Fibroblast of lung (primary cell): Measurements from ENCODE around the gene DLG2. TPM values are rescaled to one million over a fixed set of nuclear protein-coding genes. Genes with fewer than 3 reads are reported as not detected.

Source experiments
- DNase-seq, 2 donors: peaks; one replicate each; pipeline versions ENCODE4 v3.0.0 to v3.0.0-alpha.2; 2010; ENCODE audit warnings: low read depth in 2 of 2
- H2AFZ ChIP-seq: 2 replicates; pipeline ENCODE4 v1.5.1; 2012; ENCODE audit warnings: low read length, control low read depth, inconsistent platforms
- H3K27ac ChIP-seq: 2 replicates; pipeline ENCODE4 v1.5.1; 2011; ENCODE audit warnings: low read length, control low read depth; ENCODE audit not compliant: insufficient read depth
- H3K27me3 ChIP-seq: 2 replicates; pipeline ENCODE4 v1.5.1; 2011; ENCODE audit warnings: mild to moderate bottlenecking, low read length; ENCODE audit not compliant: control insufficient read depth, insufficient read depth
- H3K36me3 ChIP-seq: 2 replicates; pipeline ENCODE4 v1.5.1; 2011; ENCODE audit warnings: low read length; ENCODE audit not compliant: control insufficient read depth, insufficient read depth
- H3K4me1 ChIP-seq: 2 replicates; pipeline ENCODE4 v1.5.1; 2011; ENCODE audit warnings: low read length; ENCODE audit not compliant: control insufficient read depth, insufficient read depth; ENCODE audit errors: extremely low read depth
- H3K4me2 ChIP-seq: 2 replicates; pipeline ENCODE4 v1.5.1; 2011; ENCODE audit warnings: low read length, control low read depth; ENCODE audit not compliant: insufficient read depth; ENCODE audit errors: extremely low read depth
- H3K4me3 ChIP-seq, 4 experiments: fragments of 200-600 bp in 1 of 4; sonication (generic) in 1 of 4; replicated peaks in 1 of 4; 2 replicates each; pipeline ENCODE4 v1.5.1; 2011 to 2016; ENCODE audit warnings: low read length in 4 of 4, low read depth in 3 of 4, mild to moderate bottlenecking in 3 of 4, control low read depth in 2 of 4, inconsistent platforms in 1 of 4, mixed read lengths in 1 of 4; ENCODE audit not compliant: insufficient read depth in 1 of 4; ENCODE audit errors: control extremely low read depth in 1 of 4
- H3K79me2 ChIP-seq: 2 replicates; pipeline ENCODE4 v1.5.1; 2012; ENCODE audit warnings: mild to moderate bottlenecking, low read length, inconsistent platforms; ENCODE audit not compliant: control insufficient read depth, insufficient read depth
- H3K9ac ChIP-seq: 2 replicates; pipeline ENCODE4 v1.5.1; 2011; ENCODE audit warnings: mild to moderate bottlenecking, low read length, control low read depth; ENCODE audit not compliant: insufficient read depth
- H3K9me3 ChIP-seq: 2 replicates; pipeline ENCODE4 v1.5.1; 2012; ENCODE audit warnings: low read depth, low read length; ENCODE audit not compliant: control insufficient read depth, insufficient read depth
- H4K20me1 ChIP-seq: 2 replicates; pipeline ENCODE4 v1.5.1; 2011; ENCODE audit warnings: low read length; ENCODE audit not compliant: control insufficient read depth, insufficient read depth; ENCODE audit errors: extremely low read depth
- CTCF ChIP-seq, 2 donors: IDR thresholded peaks in 1 of 2; conservative IDR thresholded peaks in 1 of 2; 1 replicate in 1 of 2; 2 replicates in 1 of 2; pipeline ENCODE4 v1.5.1; 2011 to 2012; ENCODE audit warnings: low read length in 2 of 2, control low read depth in 1 of 2, inconsistent platforms in 1 of 2, low read depth in 1 of 2, mild to moderate bottlenecking in 1 of 2
- EZH2 ChIP-seq: IDR thresholded peaks from 2 replicates; pipeline ENCODE4 v1.5.1; 2012; ENCODE audit warnings: low read length, control low read depth, mild to moderate bottlenecking; ENCODE audit errors: missing control alignments
- polyA plus RNA-seq, 2 donors: library from polyadenylated mRNA; depleted of rRNA in 1 of 2; stranded (reverse) in 1 of 2; unstranded in 1 of 2; fragments of >200 nt; gene quantifications; 2 replicates each; pipeline ENCODE4 v1.2.1, GENCODE V29; 2011 to 2012; ENCODE audit warnings: missing spikeins in 1 of 2
- total RNA-seq: library from RNA; depleted of rRNA; stranded (reverse); fragments of >200 nt; gene quantifications from 2 replicates; pipeline ENCODE4 v1.2.1, GENCODE V29; 2014

DLG2 gene
- total and polyA plus RNA-seq, 2 donors (not counting 1 experiment from before 2014, with no cell fraction given) = 0.77 to 2.3 TPM

GRCh38 chr11:83702796-83703195, 1924.3 kb downstream of the DLG2 start:
- no peaks in the 10 kb centered on the region for H3K27me3 ChIP-seq
- H4K20me1 ChIP-seq = no peaks in the 10 kb centered on the region
- TF ChIP-seq EZH2 = no peak
- TF ChIP-seq CTCF (conservative IDR thresholded peaks at IDR 0.05 in 1 of 2, IDR thresholded peaks at IDR 0.05 in 1 of 2; ENCODE audit: low read depth in 1 of 2, low read length in 2 of 2) = no peak

GRCh38 chr11:83697518-83697917, 1929.6 kb downstream of the DLG2 start:
- Histone ChIP-seq H3K79me2 (no peaks in the 10 kb centered on the region), H3K4me1 (no peaks in the 10 kb centered on the region), H3K4me2 (no peak overlapping the region), H3K27me3 (no peaks in the 10 kb centered on the region), H3K27ac (no peak overlapping the region), H3K4me3 (no peak overlapping the region), H3K36me3 (no peaks in the 10 kb centered on the region), H4K20me1 (no peaks in the 10 kb centered on the region), H3K9me3 (no peaks in the 10 kb centered on the region), H3K9ac (no peak overlapping the region), H2AFZ (no peak overlapping the region)
- no peak for TF ChIP-seq CTCF (conservative IDR thresholded peaks at IDR 0.05 in 1 of 2, IDR thresholded peaks at IDR 0.05 in 1 of 2; ENCODE audit: low read depth in 1 of 2, low read length in 2 of 2)
- TF ChIP-seq EZH2 = no peak
- no peak for DNase-seq

More at GRCh38 chr11:83702796-83703195, 1924.3 kb downstream of the DLG2 start:
- H3K4me2 ChIP-seq = no peak overlapping the region
- H3K4me3 ChIP-seq = no peak overlapping the region
- no peaks in the 10 kb centered on the region for H3K4me1 ChIP-seq
- no peak for DNase-seq
- H2AFZ ChIP-seq = no peak overlapping the region
- H3K27ac ChIP-seq = no peak overlapping the region
- H3K9me3 ChIP-seq = no peaks in the 10 kb centered on the region
- H3K36me3 ChIP-seq = no peaks in the 10 kb centered on the region
- no peak overlapping the region for H3K9ac ChIP-seq
- no peaks in the 10 kb centered on the region for H3K79me2 ChIP-seq

GRCh38 chr11:83695046-83695445, 1932.1 kb downstream of the DLG2 start:
- Histone ChIP-seq H3K36me3 (no peaks in the 10 kb centered on the region), H2AFZ (no peak overlapping the region), H3K4me2 (no peak overlapping the region), H3K79me2 (no peaks in the 10 kb centered on the region), H3K4me1 (no peaks in the 10 kb centered on the region), H3K27ac (no peak overlapping the region), H3K9ac (no peak overlapping the region), H3K27me3 (no peaks in the 10 kb centered on the region), H3K9me3 (no peaks in the 10 kb centered on the region), H4K20me1 (no peaks in the 10 kb centered on the region), H3K4me3 (no peak overlapping the region)
- no peak for DNase-seq
- TF ChIP-seq CTCF (conservative IDR thresholded peaks at IDR 0.05 in 1 of 2, IDR thresholded peaks at IDR 0.05 in 1 of 2; ENCODE audit: low read depth in 1 of 2, low read length in 2 of 2) (no peak), EZH2 (no peak)
